A204.1 (cell line): ENCODE measurements around the gene RAB42.
"Not testable (repeated sequence)": the region's sequence is repeated elsewhere in the genome, so short reads cannot be mapped to it uniquely, and the experiment has no call there.

ENCODE experiments used
- FAIRE-seq: peaks from 2 replicates; lab custom pipeline; 2012; peaks lifted over from hg19 to GRCh38; lab: Jason Lieb, UNC

Gene RAB42, protein sequence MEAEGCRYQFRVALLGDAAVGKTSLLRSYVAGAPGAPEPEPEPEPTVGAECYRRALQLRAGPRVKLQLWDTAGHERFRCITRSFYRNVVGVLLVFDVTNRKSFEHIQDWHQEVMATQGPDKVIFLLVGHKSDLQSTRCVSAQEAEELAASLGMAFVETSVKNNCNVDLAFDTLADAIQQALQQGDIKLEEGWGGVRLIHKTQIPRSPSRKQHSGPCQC

DNA sequence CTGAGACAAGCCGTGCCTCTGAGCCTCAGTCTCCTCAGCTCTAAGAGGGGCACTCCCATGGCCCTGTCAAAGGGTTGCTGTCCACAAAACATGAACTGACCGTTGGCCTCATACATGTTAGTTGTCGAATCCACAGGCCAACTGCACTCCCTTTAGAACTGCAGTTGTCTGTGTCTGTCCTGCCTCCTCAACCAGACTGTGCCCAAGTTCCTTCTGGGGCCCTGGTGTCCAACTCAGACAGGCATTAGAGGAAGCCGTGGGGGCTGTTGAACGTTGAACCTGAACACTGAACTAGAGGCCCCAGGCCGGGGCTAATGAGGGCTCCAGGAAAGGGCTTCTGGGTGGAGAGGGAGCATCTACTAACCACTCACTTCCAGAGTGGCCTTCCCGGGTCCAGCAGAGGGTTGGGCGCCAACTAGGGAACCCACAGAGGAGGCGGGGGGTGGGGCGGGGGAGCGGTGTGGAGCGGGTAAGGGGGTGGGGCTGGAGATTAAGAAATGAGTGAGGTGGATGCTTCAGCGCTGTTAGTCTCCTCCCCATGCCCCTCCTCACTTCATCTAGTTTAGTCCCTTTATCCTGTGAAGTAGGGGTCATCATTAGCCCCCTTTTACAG is at the start of gene RAB42:
TSS of gene RAB42 (plus strand) at position 558 of the 613 bp plus-strand sequence. CDS start 247 bp downstream, outside the sequence.
- no peak for FAIRE-seq

DNA sequence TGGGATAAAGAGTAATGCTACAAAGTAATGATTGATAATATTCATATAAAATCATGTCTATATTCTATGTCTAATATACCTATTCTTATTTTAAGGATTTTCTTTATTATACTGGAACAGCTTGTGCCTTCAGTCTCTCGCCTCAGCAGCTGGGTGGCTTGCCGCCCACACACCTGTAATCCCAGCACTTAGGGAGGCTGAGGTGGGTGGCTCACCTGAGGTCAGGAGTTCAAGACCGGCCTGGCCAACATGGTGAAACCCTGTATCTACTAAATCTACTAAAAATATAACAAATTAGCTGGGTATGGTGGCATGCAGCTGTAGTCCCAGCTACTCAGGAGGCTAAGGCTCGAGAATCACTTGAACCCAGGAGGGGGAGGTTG is 46.8 kb upstream of the RAB42 start:
- no peak for FAIRE-seq

DNA sequence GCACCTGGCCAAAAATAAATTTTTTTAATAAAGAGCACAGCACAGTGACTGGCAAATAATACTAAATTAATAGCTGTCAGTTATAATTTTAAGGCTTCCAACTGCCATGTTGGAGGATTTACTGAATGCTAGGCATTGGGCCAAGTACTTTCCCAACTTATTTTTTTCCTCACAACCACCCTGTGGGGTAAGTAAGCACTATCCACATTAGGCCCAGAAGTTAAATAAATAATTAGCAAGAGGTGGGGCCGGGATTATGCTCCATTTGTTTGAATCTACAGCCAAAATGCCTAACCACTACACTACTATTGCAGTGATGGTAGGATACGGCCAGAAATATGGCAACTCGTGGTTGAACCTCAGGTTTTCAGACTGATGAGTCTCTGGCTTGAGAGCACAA is 43.7 kb upstream of the RAB42 start:
- FAIRE-seq: no peak

DNA sequence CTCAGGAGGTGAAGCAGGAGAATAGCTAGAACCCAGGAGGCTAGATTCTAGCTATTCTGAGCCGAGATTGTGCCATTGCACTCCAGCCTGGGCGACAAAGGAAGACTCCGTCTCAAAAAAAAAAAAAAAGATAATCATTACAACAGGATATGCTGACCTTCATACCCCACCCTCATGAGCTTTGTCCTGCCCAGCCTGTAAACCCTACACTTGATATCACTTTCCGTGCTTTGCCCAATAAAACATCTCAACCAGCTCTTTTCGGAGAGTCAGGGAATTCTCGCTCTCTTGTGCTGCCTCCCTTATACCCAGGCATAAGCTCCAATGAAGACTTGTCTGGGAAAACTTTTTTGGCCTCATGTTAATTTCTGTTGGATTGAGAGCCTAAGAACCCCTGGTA is 40.7 kb upstream of the RAB42 start:
- FAIRE-seq: no peak

DNA sequence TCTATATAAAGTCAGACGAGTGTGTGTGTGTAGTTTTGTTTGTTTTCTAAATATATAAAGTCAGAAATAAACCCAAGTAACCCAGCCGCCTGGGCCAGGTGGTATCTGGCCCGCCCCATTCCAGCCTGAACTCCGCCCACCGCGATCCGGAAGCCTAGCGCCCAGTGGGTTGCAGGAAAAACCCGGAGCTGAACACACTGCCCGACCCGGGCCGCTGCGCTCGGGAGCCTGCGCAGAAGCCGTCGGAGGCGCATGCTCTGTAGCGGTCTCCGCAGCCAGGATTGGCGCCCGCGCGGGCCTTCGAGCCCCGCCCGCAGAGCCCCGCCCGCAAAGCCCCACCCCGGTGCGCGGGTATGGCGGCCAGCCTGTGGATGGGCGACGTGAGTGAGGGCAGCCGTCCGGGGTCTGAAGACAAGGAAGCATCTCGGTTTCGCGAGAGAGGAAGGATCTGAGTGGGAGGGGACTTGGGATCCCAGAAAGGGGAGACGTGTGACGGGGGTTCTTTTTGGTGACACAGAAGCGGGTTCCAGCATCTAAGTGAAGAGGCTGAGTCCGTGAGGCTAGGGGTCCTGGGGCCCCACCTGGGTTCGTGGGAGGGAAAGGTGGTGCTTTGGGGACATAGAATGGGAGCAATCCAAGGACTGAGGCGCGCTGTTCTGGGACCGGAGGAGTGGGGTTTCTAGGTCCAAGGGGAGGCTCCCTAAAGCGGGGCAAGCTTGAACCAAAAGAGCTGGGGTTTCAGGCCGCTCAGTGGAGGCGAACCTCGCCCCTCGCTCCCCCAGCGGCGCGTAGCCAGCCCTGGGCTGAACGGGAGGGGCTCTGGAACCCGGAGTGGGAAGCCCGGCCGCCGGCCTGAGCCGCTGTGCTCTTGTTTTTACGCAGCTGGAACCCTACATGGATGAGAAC is 39.1 kb upstream of the RAB42 start, which contains the start of gene TRNAU1AP:
TSS of gene TRNAU1AP (plus strand) at position 328 of the 906 bp plus-strand sequence. CDS start at position 354, 26 bp downstream.
- peak; percentile 27 for FAIRE-seq

DNA sequence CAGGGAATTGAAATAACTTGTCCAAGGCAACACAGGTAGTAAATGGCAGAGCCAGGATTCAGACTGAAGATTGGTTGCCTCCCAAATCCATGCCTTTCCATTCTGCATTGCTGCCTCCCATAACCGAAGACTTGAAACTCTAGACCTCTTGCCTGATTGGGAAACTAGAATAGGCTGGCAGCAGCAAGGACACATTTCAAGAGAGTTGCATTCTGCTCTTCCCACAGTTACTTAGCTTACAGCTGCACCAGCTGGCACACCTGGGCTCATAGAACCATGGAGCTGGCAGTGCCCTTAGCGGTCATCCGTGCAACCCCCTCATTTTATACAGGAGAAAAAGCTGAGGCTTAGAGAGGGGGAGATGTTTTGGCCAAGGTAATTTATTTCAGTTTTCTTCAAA is 31.2 kb upstream of the RAB42 start:
- no peak for FAIRE-seq

DNA sequence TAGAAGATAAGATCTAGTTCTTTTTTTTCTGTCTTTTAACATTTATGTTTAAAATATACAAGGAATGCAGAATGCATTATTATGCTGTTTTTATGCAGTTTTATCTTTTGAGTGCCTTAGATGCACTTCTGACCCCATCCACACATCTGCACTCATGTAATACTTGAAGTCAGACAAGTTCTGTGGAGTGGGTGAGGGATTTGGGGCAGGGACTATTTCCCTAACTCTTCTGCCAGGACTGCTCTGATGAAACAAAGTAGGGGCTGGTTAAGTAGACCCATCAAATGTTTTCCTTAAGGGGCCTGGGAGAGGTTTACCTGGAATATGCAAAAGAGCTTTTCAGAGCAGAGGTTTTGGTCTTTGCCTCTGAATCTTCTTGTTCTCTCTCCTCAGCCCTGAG is 27.8 kb upstream of the RAB42 start:
- no peak for FAIRE-seq

DNA sequence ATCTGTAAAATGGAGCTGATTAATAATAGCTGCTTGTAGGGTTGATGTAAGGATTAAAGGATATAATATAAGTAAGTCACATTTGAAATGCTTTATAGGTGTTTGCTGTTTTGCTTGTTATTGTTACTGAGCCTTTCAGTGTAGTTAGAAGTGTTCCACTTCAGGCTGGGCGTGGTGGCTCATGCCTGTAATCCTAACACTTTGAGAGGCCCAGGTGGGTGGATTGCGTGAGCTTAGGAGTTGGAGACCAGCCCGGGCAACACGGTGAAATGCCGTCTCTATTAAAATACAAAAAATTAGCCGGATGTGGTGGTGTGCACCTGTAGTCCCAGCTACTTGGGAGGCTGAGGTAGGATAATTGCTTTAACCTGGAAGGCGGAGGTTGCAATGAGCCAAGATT is 27.0 kb upstream of the RAB42 start:
- no peak for FAIRE-seq

DNA sequence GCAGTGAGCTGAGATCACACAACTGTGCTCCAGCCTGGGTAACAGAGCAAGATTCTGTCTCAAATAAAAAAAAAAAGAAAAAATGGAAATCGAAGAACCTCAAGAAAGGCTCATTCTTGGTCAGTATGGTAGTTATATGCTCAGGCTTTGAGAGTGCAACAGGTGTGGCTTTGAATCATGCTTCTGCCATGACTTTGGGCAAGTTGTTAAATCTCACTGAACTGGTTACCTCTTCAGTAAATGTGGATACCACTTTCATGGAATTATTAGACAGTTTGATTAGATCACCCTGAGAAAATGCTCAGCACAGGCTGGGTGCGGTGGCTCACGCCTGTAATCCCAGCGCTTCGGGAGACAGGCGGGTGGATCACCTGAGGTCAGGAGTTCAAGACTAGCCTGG is 26.3 kb upstream of the RAB42 start:
- no peak for FAIRE-seq

DNA sequence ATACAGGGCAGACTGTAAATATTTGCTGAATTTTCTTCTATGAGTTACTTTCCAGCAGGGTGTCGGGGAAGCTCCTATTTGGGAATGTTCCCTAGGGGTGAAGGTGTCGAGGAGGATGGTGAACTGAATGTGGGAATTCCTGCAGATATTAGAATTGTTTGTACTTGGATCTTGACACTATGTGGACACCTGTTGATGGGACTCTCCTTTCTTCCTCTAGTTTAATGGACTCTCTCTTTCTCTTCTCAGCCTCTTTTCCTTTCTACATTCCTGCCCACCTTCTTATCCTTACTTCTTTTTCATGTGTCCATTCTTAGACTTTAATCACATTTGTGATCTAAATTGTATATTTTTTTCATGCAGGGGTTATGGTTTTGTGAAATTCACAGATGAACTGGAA is 25.1 kb upstream of the RAB42 start:
- FAIRE-seq: no peak

DNA sequence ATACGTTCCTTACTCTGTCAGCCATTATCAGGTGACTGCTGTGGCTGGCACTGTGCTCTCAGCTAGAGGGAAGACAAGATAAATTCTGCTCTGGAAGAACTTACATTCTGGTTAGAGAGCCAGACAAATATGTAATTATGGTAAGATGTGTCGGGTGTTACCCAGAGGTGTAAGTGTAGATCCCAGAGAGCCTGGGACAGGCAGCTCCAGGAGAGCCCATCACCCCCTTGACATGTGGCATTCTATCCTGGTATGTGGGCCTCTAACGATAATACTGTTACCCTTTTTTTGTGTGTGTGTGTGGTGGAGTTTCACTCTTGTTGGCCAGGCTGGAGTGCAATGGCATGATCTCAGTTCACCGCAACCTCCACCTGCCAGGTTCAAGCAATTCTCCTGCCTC is 20.2 kb upstream of the RAB42 start:
- FAIRE-seq: no peak

DNA sequence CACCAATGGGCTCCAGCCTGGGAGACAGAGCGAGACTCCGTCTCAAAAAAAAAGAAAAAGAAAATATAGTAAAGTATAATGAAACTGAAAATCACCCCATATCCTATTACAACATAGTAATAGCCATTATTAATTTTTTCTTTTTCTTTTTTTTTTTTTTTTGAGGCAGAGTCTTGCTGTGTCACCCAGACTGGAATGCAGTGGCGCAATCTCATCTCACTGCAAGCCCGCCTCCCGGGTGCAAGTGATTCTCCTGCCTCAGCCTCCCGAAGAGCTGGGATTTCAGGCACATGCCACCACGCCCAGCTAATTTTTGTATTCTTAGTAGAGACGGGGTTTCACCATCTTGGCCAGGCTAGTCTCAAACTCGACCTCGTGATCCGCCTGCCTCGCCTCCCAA is 19.2 kb upstream of the RAB42 start:
- FAIRE-seq: not testable (repeated sequence)

DNA sequence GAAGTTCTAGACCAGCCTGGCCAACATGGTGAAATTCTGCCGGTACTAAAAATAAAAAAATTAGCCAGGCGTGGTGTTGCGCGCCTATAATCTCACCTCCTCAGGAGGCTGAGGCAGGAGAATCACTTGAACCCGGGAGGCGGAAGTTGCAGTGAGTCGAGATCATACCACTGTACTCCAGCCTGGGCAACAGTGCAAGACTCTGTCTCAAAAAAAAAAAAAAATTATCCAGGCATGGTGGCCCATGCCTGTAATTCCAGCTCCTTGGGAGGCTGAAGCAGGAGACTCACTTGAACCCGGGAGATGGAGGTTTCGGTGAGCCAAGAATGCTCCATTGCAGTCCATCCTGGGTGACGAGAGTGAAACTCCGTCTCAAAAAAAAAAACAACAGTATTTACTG is 18.5 kb upstream of the RAB42 start:
- no peak for FAIRE-seq

DNA sequence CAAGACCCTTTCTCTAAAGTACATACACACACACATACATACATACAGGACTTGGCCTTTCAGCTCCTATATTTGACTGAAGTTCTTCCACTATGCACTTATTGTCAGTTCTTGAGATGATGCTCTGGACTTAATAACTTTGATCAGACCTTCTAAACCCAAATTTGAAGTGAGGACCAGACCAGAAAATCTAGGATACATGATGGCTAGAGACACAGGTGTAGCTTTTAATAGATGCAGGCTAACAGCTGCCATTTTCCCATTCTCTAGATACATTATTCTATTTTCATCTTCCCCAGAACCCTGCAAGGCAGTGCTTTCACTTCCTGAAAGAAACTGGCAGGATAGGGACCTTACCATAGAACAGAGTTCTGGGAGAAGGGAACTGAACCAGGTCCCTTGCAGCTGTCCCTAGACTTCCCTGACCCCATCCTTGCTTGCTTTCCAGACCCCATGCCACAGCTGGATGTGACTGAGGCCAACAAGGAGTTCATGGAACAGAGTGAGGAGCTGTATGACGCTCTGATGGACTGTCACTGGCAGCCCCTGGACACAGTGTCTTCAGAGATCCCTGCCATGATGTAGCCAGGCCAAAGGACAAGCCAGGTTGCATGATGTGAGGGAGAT is 14.9 kb upstream of the RAB42 start:
- FAIRE-seq: no peak

DNA sequence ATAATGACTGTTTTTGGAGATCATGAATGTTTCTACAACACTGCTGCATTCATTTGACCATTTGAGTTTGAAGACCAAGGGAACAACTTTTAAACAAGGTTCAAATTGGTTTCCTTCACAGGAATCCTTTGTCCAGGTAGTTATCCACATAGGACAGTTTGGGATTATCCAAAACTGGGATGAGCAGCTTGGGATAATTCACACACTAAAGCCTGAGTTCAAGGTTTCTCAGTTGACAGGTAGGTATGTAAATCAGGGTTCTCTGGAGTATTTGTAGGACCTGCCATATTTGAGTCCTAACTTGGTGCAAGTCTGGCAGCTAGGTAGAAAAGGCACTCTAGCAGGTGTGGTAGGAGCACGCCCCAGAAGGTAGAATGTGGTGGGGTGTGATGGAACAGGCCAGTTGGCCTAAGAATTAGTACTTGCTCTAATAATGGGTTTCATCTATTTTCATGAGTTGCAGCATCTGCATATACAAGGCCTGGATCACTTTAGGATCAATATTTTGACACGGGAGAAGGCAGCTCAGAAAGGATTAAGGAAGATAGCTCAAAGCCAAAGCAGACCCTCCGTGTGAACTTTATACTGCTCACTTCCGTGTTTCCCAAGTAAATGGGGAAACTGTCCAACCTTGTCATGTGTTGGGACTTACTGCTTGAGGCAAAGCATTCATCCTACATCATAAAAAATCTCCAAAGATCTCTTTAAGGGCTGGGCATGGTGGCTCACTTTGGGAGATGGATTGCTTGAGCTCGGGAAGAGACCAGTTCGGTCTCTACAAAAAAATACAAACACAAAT is 14.1 kb upstream of the RAB42 start:
- no peak for FAIRE-seq

DNA sequence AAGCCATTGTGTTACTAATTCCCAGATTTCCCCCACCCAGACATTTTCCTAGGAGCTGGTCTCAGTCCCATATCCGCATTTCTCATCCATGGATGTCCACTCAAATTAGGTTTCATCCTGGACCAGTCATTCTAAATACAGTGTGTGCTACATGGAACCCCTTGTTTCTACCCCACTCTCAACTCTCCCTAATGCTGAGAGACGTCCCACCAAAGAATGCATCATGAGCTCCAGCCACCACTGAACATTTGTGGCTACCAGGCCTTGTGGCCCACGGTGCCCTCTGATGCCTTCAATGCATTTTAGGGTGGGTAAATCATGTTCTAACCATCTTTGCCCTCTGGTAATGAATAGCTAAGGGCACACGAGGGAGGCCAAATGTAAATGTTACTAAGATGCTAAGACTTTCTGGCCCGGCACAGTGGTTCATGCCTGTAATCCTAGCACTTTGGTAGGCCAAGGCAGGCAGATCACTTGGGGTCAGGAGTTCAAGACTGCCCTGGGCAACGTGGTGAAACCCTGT is 13.3 kb upstream of the RAB42 start:
- FAIRE-seq: no peak

DNA sequence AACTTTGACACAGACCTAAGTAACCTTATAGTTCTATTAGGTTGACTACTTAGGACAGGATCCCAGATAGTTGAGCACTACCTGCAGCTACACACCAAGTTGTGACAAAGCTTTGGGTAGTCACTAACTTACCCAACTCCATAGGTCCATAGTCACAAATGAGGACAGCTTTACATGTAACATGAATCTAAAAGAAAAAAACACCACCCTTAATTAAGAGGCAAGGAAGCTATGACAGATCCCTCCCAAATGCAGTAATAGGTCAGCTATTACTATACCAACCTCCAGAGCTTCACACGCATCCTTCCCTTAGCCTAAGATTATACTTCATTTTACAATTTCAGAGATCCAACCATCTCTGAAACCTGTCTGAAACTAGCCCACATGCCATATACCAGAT is 12.7 kb upstream of the RAB42 start:
- no peak for FAIRE-seq

DNA sequence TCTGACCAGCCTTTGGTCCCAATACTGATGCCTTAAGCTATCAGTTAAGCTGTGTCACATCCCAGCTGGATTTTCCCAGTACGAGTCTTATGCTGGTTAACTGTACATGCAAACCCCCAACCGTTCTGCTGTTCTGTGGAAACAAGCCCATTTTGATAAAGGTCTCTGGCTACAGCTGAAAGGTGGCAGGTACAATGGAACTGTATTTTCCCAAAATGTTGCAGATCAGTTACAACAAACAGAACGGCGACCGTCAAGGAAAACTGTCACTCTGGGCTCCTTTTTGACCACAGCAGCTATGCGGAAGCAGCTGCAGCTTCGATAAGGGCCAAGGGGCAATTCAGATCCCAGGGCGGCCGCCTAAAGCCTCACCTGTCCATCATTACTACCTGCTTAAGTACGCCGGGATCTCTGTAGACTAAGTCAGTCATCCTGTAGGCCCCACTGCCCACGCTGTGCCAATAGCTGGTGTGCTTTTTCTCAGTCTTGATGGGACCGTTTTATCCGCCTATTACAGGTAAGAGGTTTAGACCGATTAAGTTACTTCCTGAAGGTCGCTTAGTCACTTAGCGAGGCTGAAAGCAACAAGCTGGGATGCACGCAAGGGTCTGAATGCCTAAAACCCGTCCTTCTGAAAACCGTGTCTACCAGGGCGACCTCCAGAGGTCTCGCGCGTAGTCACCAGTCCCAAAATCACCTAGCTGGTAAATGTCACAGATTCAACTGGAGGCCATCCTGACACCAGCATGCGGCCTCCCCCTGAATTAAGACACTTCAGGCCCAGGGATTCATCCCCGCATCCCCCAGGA is 11.1 kb upstream of the RAB42 start:
- no peak for FAIRE-seq

DNA sequence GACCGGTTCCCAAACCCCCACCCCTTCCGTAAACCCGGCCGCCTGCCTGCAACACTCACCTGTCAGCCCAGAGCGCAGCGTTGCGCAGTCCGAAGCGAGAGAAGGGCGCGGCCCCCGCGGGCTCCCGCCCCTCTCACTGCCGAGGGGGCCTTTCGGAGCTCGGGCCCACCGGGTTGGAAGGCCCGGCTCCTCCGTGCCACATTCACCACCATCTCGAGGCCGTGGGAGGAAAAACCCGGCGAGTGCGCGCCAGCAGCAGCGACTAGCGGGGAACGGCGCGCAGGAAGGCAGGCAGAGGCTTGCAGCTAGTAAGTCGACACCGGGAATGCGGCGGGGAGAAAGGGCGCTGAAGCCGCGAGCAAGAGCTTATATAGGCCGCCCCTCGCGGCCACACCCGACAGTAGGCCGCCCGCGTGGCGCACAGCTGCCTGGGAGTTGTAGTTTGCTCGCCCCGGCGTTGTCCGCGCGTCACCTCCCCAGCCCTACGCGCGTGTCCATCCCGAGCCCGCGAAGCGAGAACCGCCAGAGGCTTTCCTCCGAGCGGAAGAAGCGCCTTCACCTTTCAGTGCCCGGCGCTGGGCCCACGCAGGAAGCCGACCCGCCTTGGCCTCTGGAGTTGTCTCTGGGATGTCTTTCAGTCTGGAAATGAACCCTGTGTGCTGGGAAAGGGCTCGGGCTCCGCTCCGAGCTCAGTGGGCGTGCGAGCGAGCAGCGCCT is 10.4 kb upstream of the RAB42 start:
- no peak for FAIRE-seq

DNA sequence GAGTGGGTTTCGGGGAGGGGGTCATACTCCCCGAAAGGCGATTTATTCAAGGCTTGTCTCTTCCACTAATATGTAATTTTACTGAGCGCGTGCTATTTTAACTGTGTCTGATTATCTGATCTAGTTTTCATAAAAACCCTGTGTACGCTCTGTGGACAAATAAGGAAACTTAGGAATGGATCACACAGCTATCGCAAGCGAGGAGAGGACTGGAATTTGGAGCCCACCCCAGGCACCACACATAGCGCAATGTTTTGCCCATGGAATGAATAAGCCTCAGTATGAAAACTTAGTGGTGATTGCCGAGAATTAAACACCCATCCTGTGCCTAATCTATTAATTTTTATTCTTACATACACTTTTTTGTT is 9.8 kb upstream of the RAB42 start:
- FAIRE-seq: no peak
